Kidney (tissue), 14 donors: ENCODE data around the gene SSTR1. TPM values are rescaled to one million over a fixed set of nuclear protein-coding genes. Genes with fewer than 3 reads are reported as not detected.

ENCODE experiments used
- DNase-seq, 5 donors: peaks; one replicate each; pipeline ENCODE4 v3.0.0-alpha.2; 2013 to 2020
- FAIRE-seq: peaks from 2 replicates; lab custom pipeline; 2012; peaks lifted over from hg19 to GRCh38; lab: Jason Lieb, UNC
- H3K27ac ChIP-seq, 2 donors: one replicate each; pipeline ENCODE4 v1.7.0; 2013; ENCODE audit warnings: low read depth in 2 of 2, low read length in 2 of 2, inconsistent platforms in 1 of 2
- H3K27me3 ChIP-seq: one replicate; pipeline ENCODE4 v1.7.1; 2013; ENCODE audit warnings: low read length, inconsistent platforms; ENCODE audit not compliant: control insufficient read depth, insufficient read depth
- H3K36me3 ChIP-seq, 3 donors: one replicate each; pipeline versions ENCODE4 v1.7.0 to v1.7.1; 2013; ENCODE audit warnings: low read length in 3 of 3, control low read depth in 1 of 3, inconsistent platforms in 1 of 3; ENCODE audit not compliant: insufficient read depth in 3 of 3, control insufficient read depth in 2 of 3
- H3K4me1 ChIP-seq, 3 donors: one replicate each; pipeline versions ENCODE4 v1.7.0 to v1.7.1; 2013; ENCODE audit warnings: low read length in 3 of 3, inconsistent platforms in 1 of 3, low read depth in 1 of 3; ENCODE audit not compliant: control insufficient read depth in 2 of 3, insufficient read depth in 2 of 3
- H3K4me3 ChIP-seq, 3 donors: one replicate each; pipeline versions ENCODE4 v1.7.0 to v1.8.1; 2013; ENCODE audit warnings: low read length in 3 of 3, control low read depth in 1 of 3, inconsistent platforms in 1 of 3
- H3K9ac ChIP-seq, 3 donors: one replicate each; pipeline versions ENCODE4 v1.7.0 to v1.7.1; 2013; ENCODE audit warnings: low read length in 3 of 3, control low read depth in 1 of 3, inconsistent platforms in 1 of 3
- H3K9me3 ChIP-seq, 3 donors: one replicate each; pipeline versions ENCODE4 v1.7.0 to v1.7.1; 2013; ENCODE audit warnings: low read length in 3 of 3, control low read depth in 1 of 3, inconsistent platforms in 1 of 3; ENCODE audit not compliant: control insufficient read depth in 2 of 3, insufficient read depth in 1 of 3
- CTCF ChIP-seq: IDR thresholded peaks from 3 replicates; pipeline ENCODE4 v1.5.1; 2012; ENCODE audit warnings: mild to moderate bottlenecking, moderate library complexity, borderline replicate concordance; ENCODE audit not compliant: insufficient read depth; ENCODE audit errors: extremely low read depth
- intact Hi-C: fragments of 100-400 bp; cut with DNase I; formaldehyde crosslinking; loops from one replicate; pipeline ENCODE4 v1.11.1; 2022
- polyA plus RNA-seq: library from polyadenylated mRNA; stranded (reverse); fragments of 350-450 nt; fragmentation: Illumina TruSeq; extraction: RNeasy Lipid Tissue Mini Kit (QIAGEN cat#74804); gene quantifications from one replicate; pipeline ENCODE4 v1.2.3, GENCODE V29; 2014; ENCODE audit warnings: low read depth, low replicate concordance; ENCODE audit not compliant: insufficient read depth
- total RNA-seq: library from RNA; stranded (reverse); fragmentation: NEBNext Ultra II Directional; extraction: Animal tissue kit (Norgen Biotek cat#: 25700); gene quantifications from one replicate; pipeline ENCODE4 v1.2.1, GENCODE V29; 2021
- donor health status: control.
- donor health status: control.
- donor health status: control.
- donor health status: control.
- donor health status: control.
- donor health status: DM: yes; HTN: yes; CAD: no.
- donor health status: Normal renal cell carcinoma (clear cell type).

Gene SSTR1
- total and polyA plus RNA-seq, 2 donors from 2014 or later = 1.3 to 4.0 TPM

GRCh38 chr14:38255673-38256532 is 48.2 kb downstream of the SSTR1 start, which contains the start of gene CLEC14A:
CLEC14A (minus strand) TSS chr14:38256093; CDS start chr14:38256022, 71 bp downstream.
- no peaks in the 10 kb centered on the region for H3K36me3 ChIP-seq
- no peaks in the 10 kb centered on the region for H3K4me1 ChIP-seq
- peak within 1 kb of the TSS; percentile 32 to 57 (median 48) for H3K4me3 ChIP-seq
- FAIRE-seq (no peak), DNase-seq (peak; percentile 54 to 87 (median 59))
- intact Hi-C loops = no loop called here
- peak within 1 kb of the TSS in 1 of 3 donors; percentile 42 for H3K9ac ChIP-seq
- no peaks in the 10 kb centered on the region for H3K9me3 ChIP-seq
- peak within 1 kb of the TSS; percentile 67 to 83 for H3K27ac ChIP-seq
- H3K27me3 ChIP-seq = peaks cover 6% of the 10 kb centered on the region
- TF ChIP-seq CTCF = no peak

DNA sequence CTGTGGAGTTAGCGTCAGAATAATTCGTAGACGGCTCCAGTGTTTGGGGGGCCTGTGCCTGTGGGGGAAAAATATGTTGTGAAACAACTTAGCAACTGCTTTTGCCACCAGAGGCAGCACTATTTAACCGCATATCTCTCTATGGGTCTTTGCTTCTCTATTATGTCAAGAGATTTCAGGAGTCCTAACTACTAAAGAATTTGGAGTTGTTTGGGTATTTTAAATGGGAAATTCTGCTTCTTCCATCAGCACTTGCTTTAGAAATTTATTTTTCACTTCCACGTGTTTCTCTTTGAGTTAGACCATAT is 48.8 kb downstream of the SSTR1 start:
- peaks cover 0 to 2% (median 0%) of the 10 kb centered on the region in 3 donors for H3K9me3 ChIP-seq
- H3K4me3 ChIP-seq = peak overlapping the region in 1 of 3 donors; percentile 48
- FAIRE-seq = no peak
- intact Hi-C loops = no loop called here
- H3K4me1 ChIP-seq = no peaks in the 10 kb centered on the region
- peaks cover 6% of the 10 kb centered on the region for H3K27me3 ChIP-seq
- no peak overlapping the region for H3K9ac ChIP-seq
- H3K27ac ChIP-seq = peak overlapping the region; percentile 67 to 72
- no peaks in the 10 kb centered on the region for H3K36me3 ChIP-seq
- no peak for TF ChIP-seq CTCF
- no peak for DNase-seq

- Histone ChIP-seq H3K36me3 (no peaks in the 10 kb centered on the region), H3K9me3 (peaks cover 0 to 2% (median 0%) of the 10 kb centered on the region in 3 donors), H3K27ac (no peak overlapping the region), H3K4me1 (no peaks in the 10 kb centered on the region), H3K9ac (no peak overlapping the region), H3K27me3 (peaks cover 6% of the 10 kb centered on the region), H3K4me3 (no peak overlapping the region)
- DNase-seq (no peak), FAIRE-seq (no peak)
- intact Hi-C loops = no loop called here
- TF ChIP-seq CTCF = no peak
Measured at GRCh38 chr14:38257507-38257906, 49.8 kb downstream of the SSTR1 start.
